ENCODE data around the gene LRRC8B.

DNA sequence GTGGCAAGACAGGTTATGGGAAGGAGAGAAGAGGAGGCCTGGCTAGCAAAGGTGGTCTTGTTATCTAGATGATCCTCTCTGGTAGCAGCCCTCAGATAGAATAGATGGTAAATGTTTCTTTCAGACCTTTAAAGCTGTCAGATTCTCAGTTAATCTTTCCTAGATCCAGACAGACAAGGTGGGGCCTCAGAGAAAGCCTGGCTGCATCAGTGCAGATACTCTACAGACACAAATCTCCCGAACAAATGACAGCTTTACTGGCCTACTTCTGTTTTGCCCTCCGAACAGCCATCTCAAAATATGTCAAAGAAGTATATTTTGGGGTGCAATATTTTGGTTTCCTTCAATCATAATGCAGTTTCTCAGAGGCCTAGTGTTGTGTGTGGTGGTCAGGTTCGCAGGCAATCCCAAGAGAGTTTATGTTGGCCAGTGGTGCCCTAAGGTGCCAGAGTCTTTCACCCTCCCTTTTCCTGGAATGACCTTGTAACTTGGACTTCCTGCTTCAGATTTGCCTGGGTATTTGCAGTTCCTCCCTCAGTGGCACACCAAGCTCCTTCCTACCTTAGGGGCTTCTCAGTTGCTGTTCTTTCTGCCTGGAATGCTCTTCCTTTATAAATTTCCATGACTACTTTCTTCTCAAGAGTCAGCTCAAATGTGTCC is 7.0 kb downstream of the LRRC8B start:
- TF ChIP-seq, protein P1, sequence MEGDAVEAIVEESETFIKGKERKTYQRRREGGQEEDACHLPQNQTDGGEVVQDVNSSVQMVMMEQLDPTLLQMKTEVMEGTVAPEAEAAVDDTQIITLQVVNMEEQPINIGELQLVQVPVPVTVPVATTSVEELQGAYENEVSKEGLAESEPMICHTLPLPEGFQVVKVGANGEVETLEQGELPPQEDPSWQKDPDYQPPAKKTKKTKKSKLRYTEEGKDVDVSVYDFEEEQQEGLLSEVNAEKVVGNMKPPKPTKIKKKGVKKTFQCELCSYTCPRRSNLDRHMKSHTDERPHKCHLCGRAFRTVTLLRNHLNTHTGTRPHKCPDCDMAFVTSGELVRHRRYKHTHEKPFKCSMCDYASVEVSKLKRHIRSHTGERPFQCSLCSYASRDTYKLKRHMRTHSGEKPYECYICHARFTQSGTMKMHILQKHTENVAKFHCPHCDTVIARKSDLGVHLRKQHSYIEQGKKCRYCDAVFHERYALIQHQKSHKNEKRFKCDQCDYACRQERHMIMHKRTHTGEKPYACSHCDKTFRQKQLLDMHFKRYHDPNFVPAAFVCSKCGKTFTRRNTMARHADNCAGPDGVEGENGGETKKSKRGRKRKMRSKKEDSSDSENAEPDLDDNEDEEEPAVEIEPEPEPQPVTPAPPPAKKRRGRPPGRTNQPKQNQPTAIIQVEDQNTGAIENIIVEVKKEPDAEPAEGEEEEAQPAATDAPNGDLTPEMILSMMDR (IDR thresholded peaks at IDR 0.05; ENCODE audit: poor library complexity) = no peak
- TF ChIP-seq EZH2phosphoT487 (IDR thresholded peaks at IDR 0.05; ENCODE audit: low read depth, severe bottlenecking, unreplicated experiment) (no peak), EZH2 (IDR thresholded peaks at IDR 0.05; ENCODE audit: borderline replicate concordance) (no peak)

All from hepatocyte (in vitro differentiated cells).